Activated naive CD4-positive, alpha-beta T cell treated with anti-CD3 and anti-CD28 coated beads, Interleukin-2, amount 50 U/mL, for 24 hours (primary cell): Measurements from ENCODE around the gene ZBED1.
A peak's percentile ranks its signal among the peaks of the same experiment; 100 is the strongest.
"Not testable (repeated sequence)": the region's sequence is repeated elsewhere in the genome, so short reads cannot be mapped to it uniquely, and the experiment has no call there.

ENCODE experiments used
- H3K27ac Mint-ChIP-seq: one replicate; pipeline ENCODE4 v1.8.0; 2021; ENCODE audit warnings: mild to moderate bottlenecking, mixed read lengths
- H3K27me3 Mint-ChIP-seq: one replicate; pipeline ENCODE4 v1.8.0; 2021; ENCODE audit warnings: mixed read lengths
- H3K36me3 Mint-ChIP-seq: one replicate; pipeline ENCODE4 v1.8.0; 2021; ENCODE audit warnings: mixed read lengths
- H3K4me1 Mint-ChIP-seq: one replicate; pipeline ENCODE4 v1.8.0; 2021; ENCODE audit warnings: mixed read lengths
- H3K4me3 Mint-ChIP-seq: one replicate; pipeline ENCODE4 v1.8.0; 2021; ENCODE audit warnings: mild to moderate bottlenecking, mixed read lengths
- H3K9me3 Mint-ChIP-seq: one replicate; pipeline ENCODE4 v1.8.0; 2021; ENCODE audit warnings: mixed read lengths

The ZBED1 gene

DNA sequence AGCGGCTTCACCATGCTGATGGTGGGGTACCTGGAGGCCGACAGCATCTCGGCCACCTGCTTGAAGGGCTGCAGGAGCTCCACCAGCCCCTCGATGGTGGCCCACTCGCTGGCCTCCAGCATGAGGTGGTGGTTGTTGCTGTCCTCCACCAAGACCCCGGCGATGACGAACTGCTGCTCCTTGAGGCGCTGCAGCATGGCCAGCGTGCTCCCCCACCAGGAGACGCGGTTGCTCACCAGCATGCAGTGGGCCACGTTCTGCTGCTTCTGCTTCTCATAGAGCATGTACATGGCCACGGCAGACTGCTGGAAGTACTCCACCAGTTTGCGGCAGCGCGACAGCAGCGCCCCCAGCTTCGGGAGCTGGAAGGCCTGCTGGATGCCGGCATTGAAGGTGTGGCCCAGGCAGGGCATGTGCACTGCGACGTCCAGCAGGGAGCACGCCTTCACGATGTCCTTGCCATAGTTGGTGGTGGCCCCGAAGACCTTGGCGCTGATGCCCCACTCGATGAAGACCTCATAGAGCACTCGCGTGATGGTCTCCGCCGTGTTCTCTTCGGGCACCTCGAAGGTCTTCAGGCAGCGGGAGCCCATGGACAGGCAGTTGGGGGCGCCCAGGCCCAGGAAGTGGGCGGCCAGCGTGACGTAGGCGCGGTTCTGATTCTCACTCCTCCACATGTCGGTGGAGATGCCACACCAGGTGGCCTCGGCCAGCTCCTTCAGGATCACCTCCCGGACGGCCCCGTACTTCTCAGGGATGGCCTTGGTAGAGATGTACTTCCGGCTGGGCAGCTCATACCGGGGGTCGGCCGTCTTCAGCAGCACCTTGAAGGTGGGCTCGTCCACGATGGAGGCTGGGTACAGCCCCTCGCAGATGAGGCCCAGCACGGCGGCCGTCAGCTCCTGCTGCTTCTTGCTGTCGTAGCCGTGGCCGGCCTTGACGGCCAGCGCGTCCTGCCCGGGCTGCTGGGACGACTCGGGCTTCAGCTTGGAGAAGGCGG, 11.0 kb downstream of the ZBED1 start:
- no peak overlapping the region for H3K27ac Mint-ChIP-seq
- H3K4me1 Mint-ChIP-seq, result no peaks in the 10 kb centered on the region
- no peaks in the 10 kb centered on the region for H3K9me3 Mint-ChIP-seq
- H3K4me3 Mint-ChIP-seq, result no peak overlapping the region
- H3K27me3 Mint-ChIP-seq, result no peaks in the 10 kb centered on the region
- H3K36me3 Mint-ChIP-seq, result peaks cover 12% of the 10 kb centered on the region

DNA sequence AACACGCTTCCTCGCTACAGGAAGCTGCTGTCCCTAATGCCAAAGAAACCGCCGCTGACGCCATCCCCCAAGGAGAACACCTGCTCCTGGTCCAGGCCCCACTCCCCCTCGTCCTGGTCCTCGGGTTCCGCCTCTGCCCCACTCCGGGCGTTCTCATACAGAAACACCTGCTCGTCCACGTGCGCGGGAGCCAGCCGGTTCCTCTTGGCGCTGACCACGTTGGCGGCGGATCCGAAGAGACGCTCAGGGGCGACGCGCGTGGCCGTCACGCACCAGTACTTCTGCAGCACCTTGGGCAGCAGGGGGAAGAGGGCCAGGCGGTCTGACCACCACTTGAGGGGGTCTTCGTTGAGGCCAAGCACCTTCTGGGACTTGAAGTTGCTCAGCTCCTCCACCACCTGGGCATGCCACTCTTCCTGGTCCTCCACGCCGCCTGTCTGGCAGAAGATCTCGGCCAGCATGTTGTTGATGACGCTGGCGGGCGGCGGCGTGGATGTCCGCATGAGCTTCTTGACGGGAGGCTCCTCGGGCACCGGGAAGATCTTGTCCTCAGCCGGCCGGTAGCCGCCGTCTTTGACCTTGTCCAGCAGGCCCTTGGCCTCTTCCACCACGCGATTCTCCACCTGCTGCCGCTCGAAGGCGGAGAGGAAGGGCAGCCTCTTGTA, 12.0 kb downstream of the ZBED1 start:
- Mint-ChIP-seq H3K36me3 (peaks cover 12% of the 10 kb centered on the region), H3K4me1 (no peaks in the 10 kb centered on the region), H3K4me3 (no peak overlapping the region), H3K27ac (no peak overlapping the region), H3K27me3 (no peaks in the 10 kb centered on the region), H3K9me3 (no peaks in the 10 kb centered on the region)

DNA sequence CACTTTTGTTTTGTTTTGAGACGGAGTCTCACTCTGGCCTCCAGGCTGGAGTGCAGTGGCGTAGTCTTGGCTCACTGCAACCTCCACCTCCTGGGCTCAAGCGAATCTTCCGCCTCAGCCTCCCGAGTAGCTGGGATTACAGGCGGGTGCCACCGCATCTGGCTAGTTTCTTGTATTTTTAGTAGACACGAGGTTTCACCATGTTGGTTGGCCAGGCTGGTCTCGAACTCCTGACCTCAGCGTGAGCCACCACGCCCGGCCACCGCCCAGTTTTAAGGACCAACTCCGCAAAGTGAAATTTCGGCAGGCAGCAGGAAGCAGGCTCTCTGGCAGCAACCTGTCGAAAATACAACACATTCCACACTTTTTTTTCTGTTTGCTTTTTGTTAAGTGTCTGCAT, 13.4 kb downstream of the ZBED1 start:
- H3K36me3 Mint-ChIP-seq, result peaks cover 13% of the 10 kb centered on the region
- H3K27me3 Mint-ChIP-seq, result no peaks in the 10 kb centered on the region
- no peak overlapping the region for H3K4me3 Mint-ChIP-seq
- no peaks in the 10 kb centered on the region for H3K9me3 Mint-ChIP-seq
- H3K27ac Mint-ChIP-seq, result no peak overlapping the region
- H3K4me1 Mint-ChIP-seq, result no peaks in the 10 kb centered on the region

DNA sequence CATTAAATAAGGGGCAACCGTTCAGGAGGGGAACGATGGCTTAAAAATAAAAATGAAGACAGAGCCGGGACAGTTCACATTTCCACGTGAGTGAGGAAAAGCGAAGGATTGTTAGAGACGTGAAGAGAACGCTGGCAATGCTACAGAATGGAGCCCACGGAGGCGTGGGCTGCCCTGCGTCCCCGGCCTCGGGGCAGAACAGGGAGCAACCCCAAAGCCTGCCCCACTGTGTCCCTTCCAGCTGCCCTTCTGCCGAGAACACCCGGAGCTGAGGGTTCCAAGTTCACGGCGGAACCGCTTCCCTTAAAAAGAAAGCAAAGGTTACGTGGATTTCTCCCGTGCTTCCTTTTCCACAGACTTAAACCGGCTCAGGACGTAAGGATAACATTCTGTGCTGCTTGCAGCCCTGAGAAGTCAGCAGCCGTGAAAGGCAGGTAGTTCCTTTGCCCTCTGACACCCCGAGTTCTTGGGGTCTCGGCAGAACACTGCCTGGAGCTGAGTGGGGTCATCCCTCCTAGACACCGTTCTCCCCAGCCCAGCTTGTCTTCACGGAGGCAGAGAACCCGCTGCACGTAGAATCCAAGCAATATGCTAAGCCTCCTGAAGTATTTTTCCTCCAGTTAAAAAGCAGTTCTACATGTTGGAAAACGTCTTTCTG, 14.2 kb downstream of the ZBED1 start:
- Mint-ChIP-seq H3K36me3 (peaks cover 13% of the 10 kb centered on the region), H3K27ac (peak overlapping the region; percentile 23), H3K27me3 (no peaks in the 10 kb centered on the region), H3K4me3 (no peak overlapping the region), H3K4me1 (no peaks in the 10 kb centered on the region), H3K9me3 (no peaks in the 10 kb centered on the region)

DNA sequence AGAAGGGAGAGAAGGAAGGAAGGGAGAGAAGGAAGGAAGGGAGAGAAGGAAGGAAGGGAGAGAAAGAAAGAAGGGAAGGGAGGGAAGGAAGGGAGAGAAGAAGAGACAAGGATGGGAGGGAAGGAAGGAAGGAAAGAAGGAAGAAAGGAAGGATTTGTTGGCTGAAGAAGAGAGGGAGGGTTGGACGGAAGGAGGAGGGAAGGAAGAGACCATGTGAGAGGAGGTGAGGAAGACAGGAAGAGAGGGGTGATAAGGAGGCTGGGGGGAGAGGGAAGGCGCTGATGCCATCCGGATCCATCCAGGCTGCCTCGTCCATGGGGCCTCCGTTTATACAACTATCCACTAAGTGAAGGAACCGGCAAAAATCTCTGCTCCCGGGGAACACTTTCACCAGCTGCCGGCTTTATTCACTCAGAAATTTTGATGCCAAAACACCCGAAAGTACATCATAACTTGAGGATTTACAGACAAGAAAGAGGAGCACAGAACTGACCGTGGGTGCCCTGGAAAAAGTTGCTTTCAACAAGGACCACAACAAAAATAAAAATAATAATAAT, 14.9 kb downstream of the ZBED1 start:
- Mint-ChIP-seq H3K27me3 (no peaks in the 10 kb centered on the region), H3K9me3 (no peaks in the 10 kb centered on the region), H3K4me1 (no peaks in the 10 kb centered on the region), H3K36me3 (peaks cover 13% of the 10 kb centered on the region), H3K4me3 (no peak overlapping the region), H3K27ac (no peak overlapping the region)

DNA sequence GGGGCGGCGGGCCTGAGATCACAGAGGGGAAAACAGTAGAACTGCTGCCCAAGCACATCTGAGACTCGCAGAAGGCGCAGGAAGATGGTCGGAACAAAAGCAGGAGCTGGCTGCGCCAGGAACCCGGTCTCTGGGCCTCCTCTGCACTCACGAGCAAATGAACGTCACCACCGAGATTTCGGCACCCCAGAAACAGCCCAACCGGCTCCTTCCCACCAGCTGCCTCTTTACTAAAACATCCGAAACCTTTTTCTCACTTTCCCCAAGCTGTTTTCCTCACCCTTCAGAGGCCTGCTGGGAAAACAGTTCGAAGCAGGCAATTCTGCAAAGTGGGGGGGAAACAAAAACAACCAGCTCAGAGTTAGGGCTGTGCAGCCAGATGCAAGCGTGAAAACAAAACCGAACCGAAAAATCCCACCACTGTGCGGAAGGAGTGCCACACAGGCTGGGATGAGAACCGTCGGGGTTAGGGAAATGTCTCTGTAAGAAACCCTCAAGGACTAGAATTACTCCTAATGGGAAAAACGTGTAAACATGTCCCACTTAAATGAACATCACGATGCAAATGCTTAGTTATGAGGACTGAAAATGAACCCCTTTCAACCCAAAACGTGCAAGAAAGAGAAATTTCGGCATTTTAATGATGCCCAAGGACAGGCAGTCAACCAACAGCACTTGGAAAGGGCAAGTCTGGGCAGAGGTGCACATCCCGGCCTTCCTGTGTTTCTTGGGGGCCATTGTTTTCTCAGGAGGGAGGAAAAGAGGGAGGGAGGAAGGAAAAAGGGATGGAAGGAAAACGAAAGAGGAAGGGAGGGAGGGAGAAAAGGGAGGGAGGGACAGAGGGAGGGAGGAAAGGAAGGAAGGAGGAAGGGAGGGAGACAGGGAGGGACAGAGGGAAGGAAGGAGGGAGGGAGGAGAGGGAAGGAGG, 15.8 kb downstream of the ZBED1 start:
- H3K36me3 Mint-ChIP-seq, result peaks cover 15% of the 10 kb centered on the region

DNA sequence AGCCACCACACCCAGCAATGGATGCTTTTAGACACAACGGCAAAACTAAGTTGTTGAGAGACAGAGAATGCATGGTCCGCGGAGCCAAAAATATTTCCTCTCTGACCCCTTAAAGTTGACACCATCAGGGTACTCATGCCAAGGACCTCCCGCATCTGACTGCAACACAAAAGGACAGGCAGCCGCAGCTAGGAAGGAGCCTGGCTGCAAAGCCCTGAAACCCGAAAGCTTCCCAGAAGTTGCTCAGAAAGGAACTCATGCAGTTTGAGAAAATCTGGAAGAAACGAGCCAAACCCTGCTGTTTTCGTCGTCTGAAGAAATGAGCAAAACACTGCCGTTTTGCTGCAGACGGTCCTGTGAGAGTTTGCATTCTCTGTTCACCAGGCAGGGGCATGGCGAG, 16.5 kb downstream of the ZBED1 start:
- Mint-ChIP-seq H3K4me3 (no peak overlapping the region), H3K36me3 (peaks cover 19% of the 10 kb centered on the region), H3K27ac (no peak overlapping the region), H3K27me3 (no peaks in the 10 kb centered on the region), H3K9me3 (no peaks in the 10 kb centered on the region), H3K4me1 (no peaks in the 10 kb centered on the region)

More for the DNA sequence above, 15.8 kb downstream of the ZBED1 start:
- Mint-ChIP-seq H3K27me3 (no peaks in the 10 kb centered on the region), H3K27ac (no peak overlapping the region), H3K4me1 (no peaks in the 10 kb centered on the region), H3K4me3 (no peak overlapping the region), H3K9me3 (no peaks in the 10 kb centered on the region)

DNA sequence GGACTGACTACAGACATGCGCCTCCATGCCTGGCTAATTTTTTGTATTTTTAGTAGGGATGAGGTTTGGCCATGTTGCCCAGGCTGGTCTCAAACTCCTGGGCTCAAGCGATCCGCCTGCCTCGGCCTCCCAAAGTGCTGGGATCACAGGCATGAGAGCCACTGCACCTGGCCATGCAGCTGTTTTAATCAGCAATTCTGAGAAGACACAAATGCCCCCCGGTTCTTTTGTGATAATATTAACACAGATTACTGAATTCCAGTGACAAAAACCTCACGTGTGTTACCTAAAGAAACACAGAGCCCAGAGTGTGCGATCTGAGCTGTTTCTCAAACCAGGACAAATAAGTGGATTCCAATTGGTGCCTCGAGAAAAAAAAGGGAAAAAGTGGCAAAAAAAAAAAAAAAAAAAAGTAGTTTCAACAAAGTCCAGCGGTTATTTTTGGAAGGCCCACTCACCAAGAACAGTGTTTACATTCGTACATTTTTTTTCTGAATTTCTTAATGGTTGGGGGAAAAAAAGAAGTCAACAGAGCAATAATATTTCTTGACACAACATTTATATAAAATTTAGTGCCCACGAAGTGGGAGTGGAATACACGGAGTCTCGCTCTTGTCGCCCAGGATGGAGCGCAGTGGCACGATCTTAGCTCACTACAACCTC, 17.2 kb downstream of the ZBED1 start:
- Mint-ChIP-seq H3K27me3 (no peaks in the 10 kb centered on the region), H3K36me3 (peaks cover 15% of the 10 kb centered on the region), H3K27ac (no peak overlapping the region), H3K4me1 (no peaks in the 10 kb centered on the region), H3K9me3 (no peaks in the 10 kb centered on the region), H3K4me3 (no peak overlapping the region)

DNA sequence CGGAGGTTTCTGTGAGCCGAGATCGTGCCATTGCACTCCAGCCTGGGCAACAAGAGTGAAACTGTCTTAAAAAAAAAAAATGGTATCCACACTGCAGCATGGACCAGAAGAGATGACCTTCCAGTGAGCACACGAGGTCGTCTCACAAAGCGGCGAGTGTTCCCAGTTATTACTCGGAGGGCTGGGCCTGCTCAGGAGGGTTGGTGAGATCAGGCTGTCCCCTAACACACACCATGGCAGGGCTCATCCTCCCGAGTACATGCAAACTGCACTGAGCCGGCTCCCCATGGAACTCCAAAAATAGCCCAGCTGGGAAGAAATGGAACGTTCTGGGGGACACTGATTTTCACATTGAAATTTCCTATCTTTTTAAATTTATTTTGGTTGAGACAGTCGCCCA, 19.2 kb downstream of the ZBED1 start:
- H3K4me3 Mint-ChIP-seq, H3K27me3 Mint-ChIP-seq, H3K4me1 Mint-ChIP-seq, H3K27ac Mint-ChIP-seq, H3K9me3 Mint-ChIP-seq: not testable (repeated sequence)
- peaks cover 12% of the 10 kb centered on the region for H3K36me3 Mint-ChIP-seq

DNA sequence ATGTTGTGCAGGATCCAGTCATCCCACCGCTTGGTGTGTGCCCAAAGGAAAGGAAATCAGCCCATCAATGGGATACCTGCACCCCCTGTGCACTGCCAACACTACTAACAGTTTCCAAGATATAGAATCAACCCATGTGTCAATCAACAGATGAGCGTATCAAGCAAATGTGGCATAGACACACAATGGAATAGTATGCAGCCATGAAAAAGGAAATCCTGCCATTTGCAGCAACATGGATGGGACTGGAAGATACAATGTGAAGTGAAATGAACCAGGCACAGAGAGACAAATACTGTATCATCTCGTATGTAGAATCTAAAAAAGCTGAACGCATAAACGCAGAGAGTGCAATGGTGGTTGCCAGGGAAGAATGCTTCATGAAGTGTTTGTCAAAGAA, 20.8 kb downstream of the ZBED1 start:
- not testable (repeated sequence) for H3K4me3 Mint-ChIP-seq, H3K4me1 Mint-ChIP-seq, H3K9me3 Mint-ChIP-seq, H3K27ac Mint-ChIP-seq, H3K27me3 Mint-ChIP-seq
- H3K36me3 Mint-ChIP-seq, result peaks cover 12% of the 10 kb centered on the region

DNA sequence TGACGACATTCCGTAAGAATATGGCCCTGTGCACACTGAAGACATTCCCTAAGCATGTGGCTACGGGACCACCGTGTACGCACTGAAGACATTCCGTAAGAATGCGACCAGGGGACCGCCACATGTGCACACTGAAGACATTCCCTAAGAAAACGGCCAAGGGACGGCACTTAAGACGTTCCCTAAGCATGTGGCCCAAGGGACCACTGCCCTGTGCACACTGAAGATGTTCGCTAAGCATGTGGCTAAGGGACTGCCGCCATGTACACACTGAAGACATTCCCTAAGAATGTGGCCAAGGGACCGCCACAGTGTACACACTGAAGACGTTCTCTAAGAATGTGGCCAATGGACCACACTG, 21.4 kb downstream of the ZBED1 start:
- Mint-ChIP-seq H3K9me3 (no peaks in the 10 kb centered on the region), H3K4me1 (peaks cover 7% of the 10 kb centered on the region), H3K36me3 (peaks cover 12% of the 10 kb centered on the region), H3K27ac (no peak overlapping the region), H3K27me3 (no peaks in the 10 kb centered on the region), H3K4me3 (no peak overlapping the region)

DNA sequence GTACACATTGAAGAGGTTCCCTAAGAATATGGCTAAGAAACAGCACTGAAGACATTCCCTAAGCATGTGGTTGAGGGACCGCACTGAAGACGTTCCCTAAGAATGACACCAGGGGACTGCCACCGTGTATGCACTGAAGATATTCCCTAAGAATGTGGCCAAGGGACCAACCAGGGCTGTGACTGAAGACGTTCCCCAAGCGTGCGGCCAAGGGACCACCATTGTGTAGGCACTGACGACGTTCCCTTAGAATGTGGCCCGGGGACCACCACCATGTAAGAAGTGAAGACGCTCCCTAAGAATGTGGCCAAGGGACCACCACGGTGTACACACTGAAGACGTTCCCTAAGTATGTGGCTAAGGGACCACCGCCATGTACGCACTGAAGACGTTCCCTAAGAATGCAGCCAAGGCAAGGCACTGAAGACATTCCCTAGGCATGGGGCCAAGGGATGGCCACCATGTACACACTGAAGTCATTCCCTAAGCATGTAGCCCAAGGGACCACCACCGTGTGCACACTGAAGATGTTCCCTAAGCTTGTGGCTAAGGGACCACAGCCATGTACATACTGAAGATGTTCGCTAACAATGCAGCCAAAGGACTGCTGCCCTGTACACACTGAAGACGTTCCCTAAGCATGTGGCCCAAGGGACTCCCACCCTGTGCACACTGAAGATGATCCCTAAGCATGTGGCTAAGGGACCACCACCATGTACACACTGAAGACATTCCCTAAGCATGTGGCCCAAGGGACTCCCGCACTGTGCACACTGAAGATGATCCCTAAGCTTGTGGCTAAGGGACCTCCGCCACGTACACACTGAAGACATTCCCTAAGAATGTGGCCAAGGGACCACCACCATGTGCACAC, 22.0 kb downstream of the ZBED1 start:
- H3K36me3 Mint-ChIP-seq, result peaks cover 12% of the 10 kb centered on the region

DNA sequence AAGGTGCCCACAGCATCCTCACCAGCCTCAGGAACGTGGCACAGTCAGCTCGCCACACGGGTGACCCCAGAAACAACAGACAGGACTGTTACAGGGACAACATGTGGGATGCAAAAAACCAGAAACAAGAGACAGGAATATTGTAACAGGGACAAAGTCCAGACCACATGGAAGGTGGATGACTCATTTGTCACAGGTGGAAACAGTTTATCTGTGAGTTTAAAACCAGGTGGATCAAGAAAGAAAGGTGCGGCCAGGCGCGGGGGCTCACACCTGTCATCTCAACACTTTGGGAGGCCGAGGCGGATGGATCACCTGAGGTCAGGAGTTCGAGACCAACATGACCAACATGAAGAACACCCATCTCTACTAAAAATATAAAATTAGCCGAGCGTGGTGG, 23.5 kb downstream of the ZBED1 start:
- not testable (repeated sequence) for H3K4me3 Mint-ChIP-seq, H3K4me1 Mint-ChIP-seq

More for the DNA sequence above, 22.0 kb downstream of the ZBED1 start:
- H3K4me3 Mint-ChIP-seq, result no peak overlapping the region
- no peak overlapping the region for H3K27ac Mint-ChIP-seq
- H3K4me1 Mint-ChIP-seq, result peaks cover 7% of the 10 kb centered on the region
- H3K9me3 Mint-ChIP-seq, result no peaks in the 10 kb centered on the region
- H3K27me3 Mint-ChIP-seq, result no peaks in the 10 kb centered on the region

More for the DNA sequence above, 23.5 kb downstream of the ZBED1 start:
- H3K27me3 Mint-ChIP-seq, H3K27ac Mint-ChIP-seq, H3K9me3 Mint-ChIP-seq: not testable (repeated sequence)
- H3K36me3 Mint-ChIP-seq, result peaks cover 12% of the 10 kb centered on the region
